Measurements from ENCODE around the gene PARP4.
"Not testable (repeated sequence)": the region's sequence is repeated elsewhere in the genome, so short reads cannot be mapped to it uniquely, and the experiment has no call there.

PARP4 gene

GRCh38 chr13:24516919-24517318, 4.3 kb upstream of the PARP4 start:
- Mint-ChIP-seq H3K4me3 (no peak overlapping the region), H3K36me3 (peaks cover 1% of the 10 kb centered on the region), H3K27ac (no peak overlapping the region), H3K9me3 (no peaks in the 10 kb centered on the region), H3K4me1 (peaks cover 15% of the 10 kb centered on the region)
- no peak for ATAC-seq
- no peak for DNase-seq (ENCODE audit: low spot score in 2 of 2)

- peak overlapping the region; percentile 97 for H3K27ac Mint-ChIP-seq
- DNase-seq (ENCODE audit: low spot score in 2 of 2) (no peak), ATAC-seq (no peak)
- peak overlapping the region; percentile 87 for H3K4me3 Mint-ChIP-seq
- peaks cover 29% of the 10 kb centered on the region for H3K36me3 Mint-ChIP-seq
- H3K4me1 Mint-ChIP-seq = peaks cover 28% of the 10 kb centered on the region
- no peaks in the 10 kb centered on the region for H3K9me3 Mint-ChIP-seq
These were observed 283 bp upstream of the PARP4 start for GRCh38 chr13:24512908-24513213.

- peak; percentile 5 for ATAC-seq
- H3K36me3 Mint-ChIP-seq = peaks cover 31% of the 10 kb centered on the region
- H3K4me1 Mint-ChIP-seq = peaks cover 35% of the 10 kb centered on the region
- H3K9me3 Mint-ChIP-seq = no peaks in the 10 kb centered on the region
- no peak for DNase-seq (ENCODE audit: low spot score in 2 of 2)
- H3K27ac Mint-ChIP-seq = peak overlapping the region; percentile 97
- H3K4me3 Mint-ChIP-seq = peak overlapping the region; percentile 87
These were observed 772 bp downstream of the PARP4 start for GRCh38 chr13:24511816-24512196.

GRCh38 chr13:24511019-24511815, 1.4 kb downstream of the PARP4 start:
- DNase-seq (ENCODE audit: low spot score in 2 of 2) = peak; percentile 35 to 81
- ATAC-seq = peak; percentile 75
- H3K4me3 Mint-ChIP-seq = peak overlapping the region; percentile 87
- no peaks in the 10 kb centered on the region for H3K9me3 Mint-ChIP-seq
- H3K27ac Mint-ChIP-seq = peak overlapping the region; percentile 97
- H3K4me1 Mint-ChIP-seq = peaks cover 35% of the 10 kb centered on the region
- H3K36me3 Mint-ChIP-seq = peaks cover 35% of the 10 kb centered on the region

- no peak for ATAC-seq
- Mint-ChIP-seq H3K9me3 (no peaks in the 10 kb centered on the region), H3K36me3 (peaks cover 51% of the 10 kb centered on the region), H3K27ac (peak overlapping the region; percentile 91), H3K4me1 (peaks cover 36% of the 10 kb centered on the region), H3K4me3 (no peak overlapping the region)
- no peak for DNase-seq (ENCODE audit: low spot score in 2 of 2)
These were observed 5.8 kb downstream of the PARP4 start for GRCh38 chr13:24506698-24507335.

GRCh38 chr13:24506283-24506682, 6.3 kb downstream of the PARP4 start:
- H3K4me1 Mint-ChIP-seq = peaks cover 33% of the 10 kb centered on the region
- not testable (repeated sequence) for DNase-seq (ENCODE audit: low spot score in 2 of 2); ATAC-seq; H3K9me3 Mint-ChIP-seq; H3K27ac Mint-ChIP-seq; H3K4me3 Mint-ChIP-seq
- H3K36me3 Mint-ChIP-seq = peaks cover 51% of the 10 kb centered on the region

- DNase-seq (ENCODE audit: low spot score in 2 of 2) (no peak), ATAC-seq (no peak)
- no peaks in the 10 kb centered on the region for H3K9me3 Mint-ChIP-seq
- peaks cover 51% of the 10 kb centered on the region for H3K36me3 Mint-ChIP-seq
- peaks cover 34% of the 10 kb centered on the region for H3K4me1 Mint-ChIP-seq
- H3K4me3 Mint-ChIP-seq = no peak overlapping the region
- no peak overlapping the region for H3K27ac Mint-ChIP-seq
These were observed 6.8 kb downstream of the PARP4 start for GRCh38 chr13:24505756-24506155.

- Mint-ChIP-seq H3K4me1 (peaks cover 34% of the 10 kb centered on the region), H3K36me3 (peaks cover 53% of the 10 kb centered on the region), H3K4me3 (no peak overlapping the region), H3K27ac (no peak overlapping the region), H3K9me3 (no peaks in the 10 kb centered on the region)
- ATAC-seq (no peak), DNase-seq (ENCODE audit: low spot score in 2 of 2) (no peak)
These were observed 7.3 kb downstream of the PARP4 start for GRCh38 chr13:24505256-24505655.

- Mint-ChIP-seq H3K36me3 (peaks cover 63% of the 10 kb centered on the region), H3K27ac (peak overlapping the region; percentile 38), H3K4me3 (no peak overlapping the region), H3K9me3 (no peaks in the 10 kb centered on the region), H3K4me1 (peaks cover 34% of the 10 kb centered on the region)
- DNase-seq (ENCODE audit: low spot score in 2 of 2) = no peak
- ATAC-seq = no peak
These were observed 9.2 kb downstream of the PARP4 start for GRCh38 chr13:24503379-24503696.

- H3K9me3 Mint-ChIP-seq = no peaks in the 10 kb centered on the region
- H3K4me1 Mint-ChIP-seq = peaks cover 31% of the 10 kb centered on the region
- no peak for DNase-seq (ENCODE audit: low spot score in 2 of 2)
- ATAC-seq = peak; percentile 67
- no peak overlapping the region for H3K4me3 Mint-ChIP-seq
- H3K27ac Mint-ChIP-seq = peak overlapping the region; percentile 62
- peaks cover 63% of the 10 kb centered on the region for H3K36me3 Mint-ChIP-seq
These were observed 9.8 kb downstream of the PARP4 start for GRCh38 chr13:24502533-24503378.

GRCh38 chr13:24500977-24501376, 11.6 kb downstream of the PARP4 start:
- DNase-seq (ENCODE audit: low spot score in 2 of 2) (no peak), ATAC-seq (peak; percentile 93)
- peaks cover 74% of the 10 kb centered on the region for H3K36me3 Mint-ChIP-seq
- no peaks in the 10 kb centered on the region for H3K9me3 Mint-ChIP-seq
- H3K4me3 Mint-ChIP-seq = no peak overlapping the region
- peaks cover 25% of the 10 kb centered on the region for H3K4me1 Mint-ChIP-seq
- peak overlapping the region; percentile 48 for H3K27ac Mint-ChIP-seq

- Mint-ChIP-seq H3K27ac (no peak overlapping the region), H3K4me3 (no peak overlapping the region), H3K36me3 (peaks cover 98% of the 10 kb centered on the region), H3K9me3 (no peaks in the 10 kb centered on the region), H3K4me1 (peaks cover 15% of the 10 kb centered on the region)
- ATAC-seq = no peak
- DNase-seq (ENCODE audit: low spot score in 2 of 2) = no peak
These were observed 14.8 kb downstream of the PARP4 start for GRCh38 chr13:24497742-24498141.

GRCh38 chr13:24496295-24496694, 16.3 kb downstream of the PARP4 start:
- peaks cover 100% of the 10 kb centered on the region for H3K36me3 Mint-ChIP-seq
- not testable (repeated sequence) for H3K4me3 Mint-ChIP-seq; H3K9me3 Mint-ChIP-seq; DNase-seq (ENCODE audit: low spot score in 2 of 2); H3K27ac Mint-ChIP-seq; ATAC-seq; H3K4me1 Mint-ChIP-seq

GRCh38 chr13:24495151-24495729, 17.3 kb downstream of the PARP4 start:
- Mint-ChIP-seq H3K4me1 (no peaks in the 10 kb centered on the region), H3K4me3 (no peak overlapping the region), H3K36me3 (peaks cover 100% of the 10 kb centered on the region), H3K27ac (no peak overlapping the region), H3K9me3 (no peaks in the 10 kb centered on the region)
- DNase-seq (ENCODE audit: low spot score in 2 of 2) (no peak), ATAC-seq (no peak)

GRCh38 chr13:24493356-24493755, 19.2 kb downstream of the PARP4 start:
- Mint-ChIP-seq H3K36me3 (peaks cover 100% of the 10 kb centered on the region), H3K9me3 (no peaks in the 10 kb centered on the region)

More at GRCh38 chr13:24493356-24493755, 19.2 kb downstream of the PARP4 start:
- DNase-seq (ENCODE audit: low spot score in 2 of 2) (no peak), ATAC-seq (no peak)
- no peak overlapping the region for H3K27ac Mint-ChIP-seq
- no peak overlapping the region for H3K4me3 Mint-ChIP-seq
- no peaks in the 10 kb centered on the region for H3K4me1 Mint-ChIP-seq
